K562 (cell line): ENCODE data around the gene SLC35B1. TPM values are rescaled to one million over a fixed set of nuclear protein-coding genes. Genes with fewer than 3 reads are reported as not detected.

Experiments used
- ATAC-seq: fragments of 200-7000 bp; cut with Tn5 transposase; 3 replicates; pipeline ENCODE4 v1.9.1; 2020; ENCODE audit warnings: moderate library complexity
- BruUV-seq: library from RNA; stranded (reverse); fragments of 400-500 nt; replicated peaks from 2 replicates; lab custom pipeline; 2021; lab: Mats Ljungman, UMichigan
- CTCF ChIA-PET: fragments of 300-600 bp; formaldehyde crosslinking; extraction: SDS; loops from one replicate; lab custom pipeline; 2021; ENCODE audit warnings: low intra/inter-chr PET ratio; lab: Yijun Ruan, JAX
- POLR2A ChIA-PET: fragments of 300-600, 350-650 bp; sonication (Branson Sonifier 250); formaldehyde crosslinking; extraction: SDS; loops from one replicate; lab custom pipeline; 2021; ENCODE audit warnings: antibody characterized with exemption, inconsistent platforms; lab: Yijun Ruan, JAX
- DNase-seq, 4 experiments: peaks; one replicate each; pipeline versions ENCODE4 v3.0.0 to v3.0.0-alpha.2; 2011 to 2018; ENCODE audit warnings: low spot score in 3 of 4, mixed read lengths in 3 of 4; ENCODE audit errors: extremely low read depth in 1 of 4
- FAIRE-seq: peaks from 2 replicates; lab custom pipeline; 2011; peaks lifted over from hg19 to GRCh38; lab: Jason Lieb, UNC
- H2AFZ ChIP-seq: 2 replicates; pipeline ENCODE4 v1.6.0; 2011; ENCODE audit warnings: low read depth, low read length, control low read depth, inconsistent platforms
- H3K27ac ChIP-seq: fragments of 200-600 bp; 3 replicates; pipeline ENCODE4 v1.8.0; 2011; ENCODE audit warnings: low read depth, mild to moderate bottlenecking, control low read depth, inconsistent platforms, low read length, moderate library complexity, mixed read lengths; ENCODE audit errors: extremely low read depth
- H3K27me3 ChIP-seq, 2 experiments: fragments of 300-600 bp in 1 of 2; 2 replicates in 1 of 2; 3 replicates in 1 of 2; pipeline versions ENCODE4 v1.6.0 to v1.8.0; 2011; ENCODE audit warnings: inconsistent platforms in 2 of 2, low read length in 2 of 2, mild to moderate bottlenecking in 1 of 2, mixed read lengths in 1 of 2, moderate library complexity in 1 of 2; ENCODE audit not compliant: control insufficient read depth in 2 of 2, insufficient read depth in 2 of 2
- H3K36me3 ChIP-seq: fragments of 300-600 bp; 3 replicates; pipeline ENCODE4 v1.8.0; 2011; ENCODE audit warnings: mild to moderate bottlenecking, low read length, inconsistent platforms; ENCODE audit not compliant: control insufficient read depth, insufficient read depth
- H3K4me1 ChIP-seq, 2 experiments: fragments of 200-600 bp in 1 of 2; replicated peaks in 1 of 2; 2 replicates in 1 of 2; 3 replicates in 1 of 2; pipeline versions ENCODE4 v1.5.1 to v1.8.0; 2011; ENCODE audit warnings: inconsistent platforms in 2 of 2, low read length in 2 of 2, mild to moderate bottlenecking in 1 of 2, mixed read lengths in 1 of 2, moderate library complexity in 1 of 2; ENCODE audit not compliant: control insufficient read depth in 2 of 2, insufficient read depth in 2 of 2
- H3K4me2 ChIP-seq: 2 replicates; pipeline ENCODE4 v1.6.1; 2011; ENCODE audit warnings: low read length, control low read depth, inconsistent platforms, mixed read lengths; ENCODE audit not compliant: insufficient read depth
- H3K4me3 ChIP-seq: fragments of 200-600 bp; sonication (generic), shearing (Covaris generic); 2 replicates; pipeline ENCODE4 v1.5.1; 2016; ENCODE audit warnings: control low read depth, inconsistent platforms
- H3K79me2 ChIP-seq: fragments of 200-600 bp; 3 replicates; pipeline ENCODE4 v1.8.0; 2011; ENCODE audit warnings: low read length, inconsistent platforms; ENCODE audit not compliant: control insufficient read depth, insufficient read depth
- H3K9ac ChIP-seq, 2 experiments: 2 replicates each; pipeline versions ENCODE4 v1.6.0 to v1.6.1; 2011; ENCODE audit warnings: low read depth in 2 of 2, low read length in 2 of 2, control low read depth in 1 of 2, inconsistent platforms in 1 of 2, mild to moderate bottlenecking in 1 of 2, mixed read lengths in 1 of 2; ENCODE audit not compliant: insufficient read depth in 1 of 2
- H3K9me1 ChIP-seq: one replicate; pipeline ENCODE4 v1.6.0; 2011; ENCODE audit warnings: inconsistent platforms, mild to moderate bottlenecking, low read length, moderate library complexity; ENCODE audit not compliant: control insufficient read depth, insufficient read depth
- H3K9me3 ChIP-seq: replicated peaks from 2 replicates; pipeline ENCODE4 v1.5.1; 2011; ENCODE audit warnings: low read depth, low read length, inconsistent platforms; ENCODE audit not compliant: control insufficient read depth, insufficient read depth
- H4K20me1 ChIP-seq: replicated peaks from 2 replicates; pipeline ENCODE4 v1.6.1; 2011; ENCODE audit warnings: low read length, inconsistent platforms, mixed read lengths; ENCODE audit not compliant: control insufficient read depth, insufficient read depth
- ATF3 ChIP-seq, 2 experiments: fragments of 450-650 bp in 1 of 2; sonication (generic) in 1 of 2; formaldehyde crosslinking in 1 of 2; IDR thresholded peaks in 1 of 2; conservative IDR thresholded peaks in 1 of 2; 2 replicates each; pipeline versions ENCODE4 v1.6.1 to v1.8.1; 2016 to 2023; ENCODE audit warnings: mild to moderate bottlenecking in 2 of 2, moderate library complexity in 2 of 2, inconsistent platforms in 1 of 2, missing genetic modification reagents in 1 of 2
- ATF7 ChIP-seq: fragments of 450-650 bp; IDR thresholded peaks from 2 replicates; pipeline ENCODE4 v1.7.1; 2014; ENCODE audit warnings: mild to moderate bottlenecking, moderate library complexity
- HDAC2 ChIP-seq: fragments of 450-650 bp; IDR thresholded peaks from 2 replicates; pipeline ENCODE4 v1.6.1; 2016; ENCODE audit warnings: mild to moderate bottlenecking
- NR2C2 ChIP-seq, 2 experiments: fragments of 200-800 bp in 1 of 2; sonication (Bioruptor generic) in 1 of 2; sonication (generic) in 1 of 2; formaldehyde crosslinking in 1 of 2; IDR thresholded peaks; 2 replicates each; pipeline versions ENCODE4 v1.6.1 to v1.8.0; 2016 to 2022; ENCODE audit warnings: mild to moderate bottlenecking in 1 of 2, missing compliant biosample characterization in 1 of 2, missing genetic modification characterization in 1 of 2, missing genetic modification reagents in 1 of 2
- POLR2H ChIP-seq: IDR thresholded peaks from 2 replicates; pipeline ENCODE4 v1.6.1; 2016; ENCODE audit warnings: missing genetic modification characterization, low read depth, mild to moderate bottlenecking, control low read depth, missing compliant biosample characterization, moderate library complexity
- whole genome bisulfite sequencing: fragments of 100-300 bp; shearing (Covaris generic); methylation state at CpG from one replicate; pipeline ENCODE4 v1.1.6; 2016; ENCODE audit warnings: low coverage, mixed read lengths; ENCODE audit not compliant: insufficient coverage; ENCODE audit errors: missing lambda C conversion rate; 5-methylcytosine and 5-hydroxymethylcytosine counted together
- in situ Hi-C: fragments of 300-500 bp; cut with MboI; formaldehyde crosslinking; loops from 4 replicates; pipeline ENCODE4 v1.15.0; 2018; ENCODE audit warnings: inconsistent platforms, mixed read lengths
- intact Hi-C: fragments of 100-400 bp; cut with micrococcal nuclease; formaldehyde crosslinking; loops from 2 replicates; pipeline ENCODE4 v1.14.2; 2022
- polyA plus RNA-seq, 8 experiments: library from polyadenylated mRNA; depleted of rRNA in 4 of 8; stranded (reverse) in 5 of 8; unstranded in 3 of 8; fragments of >200 nt; fragmentation: Nextera tagmentation in 2 of 8; fragmentation: Illumina TruSeq in 1 of 8; extraction: Ambion mirVana in 2 of 8; extraction: Trizol in 1 of 8; gene quantifications; 2 replicates each; pipeline versions ENCODE4 v1.2.1 to v1.2.3, GENCODE V29; 2011 to 2014; ENCODE audit warnings: inconsistent platforms in 1 of 8, missing spikeins in 1 of 8
- total RNA-seq, 7 experiments: library from RNA; depleted of rRNA in 6 of 7; stranded (reverse); fragments of >200 nt in 6 of 7; fragmentation: Illumina TruSeq in 2 of 7; extraction: Trizol in 2 of 7; gene quantifications; 2 replicates each; pipeline versions ENCODE4 v1.2.1 to v1.2.3, GENCODE V29; 2011 to 2021; ENCODE audit warnings: low replicate concordance in 1 of 7
- TF ChIP-seq, protein P1 (sequence below): sonication (generic); formaldehyde crosslinking; IDR thresholded peaks from 2 replicates; pipeline ENCODE4 v1.9.0; 2022; ENCODE audit warnings: mild to moderate bottlenecking, missing genetic modification reagents

The SLC35B1 gene
- total and polyA plus RNA-seq, 9 of the 15 experiments (the other 6 are each of a cell fraction or from before 2014, with no cell fraction given): 51.4 to 87.9 (median 66.3) TPM

- TF ChIP-seq NR2C2 (CRISPR knock-in tag; IDR thresholded peaks at IDR 0.05) (no peak), NR2C2 (tag; IDR thresholded peaks at IDR 0.05) (peak; percentile 31; the same call in 1 of the 2 replicates), POLR2H (tag) (0 out of 2 replicates have a peak, but pooled peaks have one; percentile 15), ATF3 (IDR thresholded peaks at IDR 0.05) (peak; percentile 38), ATF3 (CRISPR knock-in tag; conservative IDR thresholded peaks at IDR 0.05) (no peak), HDAC2 (no peak), ATF7 (peak; percentile 20; the same call in 1 of the 2 replicates)
- TF ChIP-seq, protein P1, sequence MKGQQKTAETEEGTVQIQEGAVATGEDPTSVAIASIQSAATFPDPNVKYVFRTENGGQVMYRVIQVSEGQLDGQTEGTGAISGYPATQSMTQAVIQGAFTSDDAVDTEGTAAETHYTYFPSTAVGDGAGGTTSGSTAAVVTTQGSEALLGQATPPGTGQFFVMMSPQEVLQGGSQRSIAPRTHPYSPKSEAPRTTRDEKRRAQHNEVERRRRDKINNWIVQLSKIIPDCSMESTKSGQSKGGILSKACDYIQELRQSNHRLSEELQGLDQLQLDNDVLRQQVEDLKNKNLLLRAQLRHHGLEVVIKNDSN (CRISPR knock-in tag): no peak
- TF ChIP-seq, all 486 proteins: peak for 4
- FAIRE-seq (peak; percentile 19), DNase-seq (no peak), ATAC-seq (no peak)
- in situ Hi-C loops: no loop called here
- intact Hi-C loops: no loop called here
- CTCF ChIA-PET: no interaction called here
- POLR2A ChIA-PET: interaction anchor here (1.3 kb wide), 1 partner anchor 18 kb away, joined by 7 read pairs; the partner anchor contains the start of gene FAM117A
- Histone ChIP-seq H3K79me2 (peaks cover 93% of the 10 kb centered on the region), H3K9me1 (peaks cover 3% of the 10 kb centered on the region), H3K4me2 (no peak overlapping the region), H3K27me3 (no peaks in the 10 kb centered on the region), H3K36me3 (peaks cover 86% of the 10 kb centered on the region), H3K4me1 (peaks cover 20 to 72% of the 10 kb centered on the region in 2 experiments), H3K9ac (no peak overlapping the region), H3K9me3 (no peaks in the 10 kb centered on the region), H4K20me1 (peaks cover 20% of the 10 kb centered on the region), H3K27ac (no peak overlapping the region), H2AFZ (no peak overlapping the region), H3K4me3 (no peak overlapping the region)
- no TSS peak for BruUV-seq
- 18% methylated on average over 1 of the region's 1 CpG for WGBS
Observed at GRCh38 chr17:49745175-49746139, 37.7 kb upstream of the SLC35B1 start.
